Stimulated activated CD4-positive, alpha-beta T cell treated with anti-CD3 and anti-CD28 coated beads, Interleukin-2, amount 100 ng/mL, for 24 hours (primary cell): Measurements from ENCODE around the gene PDE3B.

Source experiments
- DNase-seq, 2 donors: peaks; one replicate each; pipeline ENCODE4 v3.0.0-alpha.2; 2020

The PDE3B gene

DNA sequence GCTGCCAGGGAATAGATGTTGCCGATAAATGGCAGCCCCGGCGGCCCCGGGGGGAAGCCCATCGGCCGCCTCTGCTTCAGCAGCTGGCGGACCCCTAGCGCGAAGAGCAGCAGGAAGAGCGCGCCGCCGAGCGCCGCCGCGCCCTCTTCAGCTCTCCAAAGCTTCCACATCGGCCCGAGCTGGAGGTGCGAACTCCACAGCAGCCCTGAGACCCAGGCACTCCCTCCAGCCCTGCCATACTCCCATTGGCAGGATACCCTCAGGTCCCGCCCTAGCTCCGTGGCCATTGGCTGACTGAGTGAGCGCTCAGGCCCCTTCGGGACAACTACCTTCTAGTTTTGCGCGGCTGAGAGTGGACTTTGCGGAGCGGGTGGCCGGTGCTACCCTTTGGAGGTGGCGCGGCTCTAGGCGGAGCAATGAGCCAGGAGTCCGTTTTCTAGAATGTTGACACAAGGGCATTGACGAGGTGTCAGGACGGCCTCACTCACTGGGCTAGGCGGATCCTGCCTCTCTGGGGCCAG, 248.5 kb downstream of the PDE3B start, which contains the start of gene CYP2R1:
TSS of gene CYP2R1 (minus strand) at position 196 of the 521 bp plus-strand sequence. CDS start at position 170, 26 bp downstream.
- peak; percentile 87 for DNase-seq

DNA sequence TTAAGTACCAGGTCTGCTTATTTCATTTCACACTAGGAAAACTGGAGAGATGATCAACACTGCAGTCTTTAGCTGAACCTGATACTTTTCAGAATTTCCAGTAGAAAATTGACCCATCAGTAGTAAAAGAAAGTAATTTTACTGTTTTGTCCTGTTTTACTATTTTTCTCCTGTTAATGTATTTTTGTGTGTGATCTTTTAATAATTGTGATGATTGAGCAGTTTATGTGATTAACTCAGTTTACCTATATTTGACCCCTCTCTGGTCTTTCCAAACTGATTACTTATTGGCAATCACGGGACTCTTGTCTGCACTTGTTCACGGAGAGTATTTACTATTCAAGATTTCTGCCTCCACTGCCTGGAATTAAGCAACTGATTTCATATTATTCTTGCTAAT, 249.0 kb downstream of the PDE3B start:
- DNase-seq, result no peak

DNA sequence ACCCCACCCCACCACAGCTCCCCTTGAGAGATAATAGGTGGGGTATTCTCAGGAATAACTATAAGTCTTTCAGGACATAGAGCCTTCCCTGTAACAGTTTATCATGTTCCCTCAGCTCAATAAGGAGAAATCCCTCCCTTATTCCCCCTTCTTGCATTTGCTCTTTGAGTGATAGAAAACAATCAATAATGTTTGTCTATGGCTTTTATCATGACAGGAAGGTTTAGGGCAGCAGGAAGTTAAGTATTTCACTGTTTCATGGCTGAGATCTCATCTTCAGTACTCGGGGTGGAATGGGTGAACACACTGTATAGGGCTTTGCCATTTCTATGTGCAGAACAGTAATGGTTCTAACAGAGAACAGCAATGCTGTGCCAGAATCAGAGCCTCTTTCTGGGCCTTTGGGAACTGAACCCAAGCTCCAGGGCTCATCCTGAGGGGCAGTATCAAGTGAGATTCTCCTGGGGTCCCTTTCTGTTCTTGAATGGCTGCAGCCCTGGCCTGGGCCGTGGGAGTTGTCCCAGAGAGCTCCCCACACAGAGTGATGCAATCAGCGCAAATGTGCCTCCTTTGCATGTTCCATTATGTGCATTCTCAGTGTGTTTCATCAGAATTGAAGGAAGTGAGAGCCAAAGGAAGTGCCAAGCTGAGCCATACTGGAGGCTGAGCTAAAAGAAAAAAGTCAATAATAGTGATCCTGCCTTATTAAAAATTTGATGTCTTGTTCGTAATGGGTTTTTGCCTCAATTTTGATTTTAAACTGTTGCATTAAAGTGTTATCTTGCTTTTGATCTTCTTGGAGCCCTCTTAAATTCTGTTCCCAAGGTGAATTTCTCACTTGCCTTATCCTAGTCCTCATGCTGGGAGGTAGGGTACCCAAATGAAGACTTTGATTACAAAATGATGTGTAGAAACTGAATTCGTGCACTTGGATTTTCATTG, 251.3 kb downstream of the PDE3B start:
- no peak for DNase-seq

DNA sequence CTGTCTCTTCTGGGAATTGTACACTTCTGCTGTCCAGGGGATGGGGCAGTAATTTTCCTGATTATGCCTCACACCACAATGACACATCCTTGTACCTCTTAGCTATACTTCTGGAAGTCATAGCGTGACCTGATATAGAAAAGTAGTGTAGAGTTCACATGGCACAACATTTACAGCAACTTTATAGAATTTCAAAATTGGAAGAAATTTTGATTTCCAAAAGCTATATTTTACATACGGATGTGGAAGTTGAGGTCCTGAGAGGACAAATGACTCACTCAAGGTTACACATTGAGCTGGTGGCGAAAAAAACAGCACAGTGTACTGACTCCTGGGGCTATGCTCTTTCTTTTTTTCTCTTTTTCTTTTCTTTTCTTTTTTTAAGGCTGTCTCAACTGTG, 254.8 kb downstream of the PDE3B start:
- no peak for DNase-seq

DNA sequence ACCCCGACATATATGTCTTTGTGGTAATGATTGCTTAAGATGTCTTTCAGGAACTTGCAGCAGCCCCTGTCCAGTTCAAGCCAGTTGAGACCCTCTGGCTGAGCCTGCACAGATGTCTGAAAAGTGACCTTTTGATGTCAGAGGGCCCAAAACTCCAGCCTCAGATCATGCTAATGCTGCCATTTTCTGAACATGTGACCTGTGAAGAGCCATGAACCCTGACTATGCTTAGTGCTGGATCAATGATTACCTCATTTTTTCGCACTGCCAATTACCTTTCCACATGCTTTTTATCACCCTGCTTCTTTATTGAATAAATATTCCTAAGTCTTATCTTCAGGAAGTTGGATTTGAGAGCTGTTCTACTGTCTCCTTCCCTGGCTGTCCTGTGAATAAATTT, 255.3 kb downstream of the PDE3B start:
- DNase-seq, result no peak

DNA sequence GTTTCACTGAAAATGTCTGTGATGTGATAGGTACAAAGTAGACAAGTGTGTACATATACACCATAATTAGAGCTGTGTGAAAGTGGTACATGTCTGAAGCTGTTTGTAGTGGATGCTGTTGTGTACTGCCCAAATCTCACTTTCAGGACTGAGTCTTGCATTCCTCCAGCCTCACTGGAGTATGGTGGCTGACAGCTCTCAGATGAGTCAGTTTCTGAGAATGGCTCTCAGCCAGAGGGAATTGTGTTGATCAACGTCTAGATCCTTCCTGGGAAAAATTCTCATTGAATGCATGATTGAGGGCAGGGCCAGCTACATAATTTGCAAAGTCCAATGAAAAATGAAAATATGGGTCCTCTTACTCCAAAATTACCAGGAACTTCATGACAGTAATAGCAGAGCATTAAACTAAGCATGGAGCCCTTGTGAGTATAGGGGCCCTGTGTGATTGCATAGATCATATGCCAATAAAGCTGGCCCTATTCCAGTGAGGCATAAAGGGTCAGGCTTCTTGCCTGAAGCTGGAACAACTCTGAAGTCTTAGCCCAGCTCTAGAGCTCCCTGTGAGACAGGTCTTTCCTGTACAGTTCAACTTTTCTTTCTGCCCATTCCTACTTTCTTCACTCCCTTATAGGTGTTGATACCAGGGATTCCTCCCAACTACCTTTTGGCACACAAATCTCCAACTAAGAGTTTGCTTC, 259.2 kb downstream of the PDE3B start:
- no peak for DNase-seq

DNA sequence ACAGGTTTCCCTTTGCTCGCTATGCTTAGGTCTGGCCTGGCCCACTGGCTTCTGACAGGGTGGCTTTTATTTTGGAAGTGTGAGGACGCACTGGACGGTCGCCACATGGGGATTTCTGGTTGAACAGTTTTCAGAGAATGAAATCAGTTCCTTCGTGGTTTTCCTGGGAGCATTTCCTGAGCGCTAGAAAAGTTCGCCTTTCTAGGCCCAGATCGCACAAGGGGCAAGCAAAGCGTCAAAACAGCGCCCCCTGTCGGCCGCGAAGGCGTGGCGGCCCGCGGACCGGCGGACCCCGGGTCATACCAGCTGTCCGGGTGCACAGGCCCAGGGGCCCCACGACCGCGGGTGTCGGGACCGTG, 261.1 kb downstream of the PDE3B start:
- peak; percentile 89 to 90 for DNase-seq

DNA sequence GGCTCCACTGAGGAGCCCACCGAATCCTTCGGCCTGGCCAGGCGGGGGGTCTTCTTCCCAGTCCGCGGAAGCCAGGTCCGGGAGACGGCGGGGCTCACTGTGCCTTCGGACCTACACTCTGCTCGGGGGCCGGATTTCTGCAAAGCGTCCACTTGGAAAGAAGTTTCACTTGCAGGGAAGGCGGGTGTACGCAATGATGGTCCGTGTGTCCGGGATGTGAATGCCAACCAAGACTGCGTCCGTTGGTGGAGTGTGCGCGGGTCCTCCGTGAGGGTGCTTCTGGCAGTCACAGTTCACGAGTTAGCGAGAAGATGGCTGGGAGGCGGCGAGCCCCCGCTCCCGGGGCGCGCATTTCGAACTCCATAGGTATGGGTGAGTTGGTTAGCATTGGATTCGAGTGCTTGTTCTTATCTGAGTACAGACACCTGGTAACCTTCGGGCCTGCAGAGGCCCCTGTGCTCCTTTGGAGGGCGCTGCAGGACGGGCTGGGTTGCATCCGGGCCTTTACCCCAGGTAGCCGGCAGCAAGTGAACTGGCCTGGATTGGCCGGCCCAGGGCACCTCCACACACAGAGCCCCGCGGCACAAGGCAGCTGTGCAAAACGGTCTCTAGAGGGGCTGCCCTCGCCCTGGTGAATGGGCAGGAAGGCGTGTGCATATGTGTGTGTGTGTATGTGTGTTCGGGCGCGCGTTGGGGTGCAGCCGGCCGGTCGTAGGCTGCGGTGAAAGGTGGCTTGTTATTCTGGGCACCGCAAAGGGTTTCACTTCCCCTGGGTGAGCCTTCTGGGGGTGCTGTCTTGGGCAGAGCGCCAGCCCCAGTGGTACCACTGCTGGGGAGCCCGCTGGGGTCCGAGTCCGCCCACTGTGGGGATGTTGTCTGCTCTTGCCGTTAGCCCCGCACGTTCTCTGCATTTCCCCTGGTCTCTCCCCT, 261.8 kb downstream of the PDE3B start:
- peak; percentile 68 to 73 for DNase-seq

DNA sequence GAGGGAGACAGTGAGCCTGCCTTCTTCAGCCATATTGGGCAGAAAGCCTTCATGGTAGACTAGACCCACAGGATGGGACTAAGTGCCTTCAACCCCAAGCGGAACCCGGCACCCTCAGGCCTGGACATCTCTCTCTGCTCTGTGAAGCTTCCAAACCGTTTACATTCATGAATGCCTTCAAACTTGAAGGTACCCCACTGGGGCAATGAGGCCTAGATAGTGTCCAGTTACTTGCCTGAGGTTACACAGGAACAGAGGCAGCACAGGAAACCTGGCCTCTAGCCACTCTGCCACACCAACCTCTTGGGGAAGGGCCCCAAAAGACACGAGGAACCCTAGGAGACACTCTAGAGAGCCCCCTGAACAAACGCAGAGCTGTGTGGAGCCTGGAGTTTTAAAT, 263.0 kb downstream of the PDE3B start:
- DNase-seq, result no peak

DNA sequence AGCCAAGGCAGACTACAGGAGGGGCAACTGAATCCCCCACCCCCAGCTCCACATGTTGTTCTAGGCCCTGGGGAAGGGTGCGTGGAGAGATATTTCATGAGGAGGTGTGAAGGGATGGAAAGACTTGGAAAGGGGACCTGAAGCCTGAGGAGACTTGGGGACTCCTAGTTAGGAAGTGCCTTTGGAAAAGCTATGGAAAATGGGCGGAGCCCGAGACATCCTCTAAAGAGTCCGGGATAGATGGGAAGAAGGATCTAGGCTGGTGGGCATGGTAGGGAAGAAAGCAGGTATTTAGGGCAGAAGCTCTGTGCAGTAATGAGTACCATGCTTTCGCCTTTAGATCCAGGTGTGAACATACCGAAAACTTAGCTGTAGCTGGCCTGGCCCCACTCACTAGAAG, 263.4 kb downstream of the PDE3B start:
- no peak for DNase-seq

DNA sequence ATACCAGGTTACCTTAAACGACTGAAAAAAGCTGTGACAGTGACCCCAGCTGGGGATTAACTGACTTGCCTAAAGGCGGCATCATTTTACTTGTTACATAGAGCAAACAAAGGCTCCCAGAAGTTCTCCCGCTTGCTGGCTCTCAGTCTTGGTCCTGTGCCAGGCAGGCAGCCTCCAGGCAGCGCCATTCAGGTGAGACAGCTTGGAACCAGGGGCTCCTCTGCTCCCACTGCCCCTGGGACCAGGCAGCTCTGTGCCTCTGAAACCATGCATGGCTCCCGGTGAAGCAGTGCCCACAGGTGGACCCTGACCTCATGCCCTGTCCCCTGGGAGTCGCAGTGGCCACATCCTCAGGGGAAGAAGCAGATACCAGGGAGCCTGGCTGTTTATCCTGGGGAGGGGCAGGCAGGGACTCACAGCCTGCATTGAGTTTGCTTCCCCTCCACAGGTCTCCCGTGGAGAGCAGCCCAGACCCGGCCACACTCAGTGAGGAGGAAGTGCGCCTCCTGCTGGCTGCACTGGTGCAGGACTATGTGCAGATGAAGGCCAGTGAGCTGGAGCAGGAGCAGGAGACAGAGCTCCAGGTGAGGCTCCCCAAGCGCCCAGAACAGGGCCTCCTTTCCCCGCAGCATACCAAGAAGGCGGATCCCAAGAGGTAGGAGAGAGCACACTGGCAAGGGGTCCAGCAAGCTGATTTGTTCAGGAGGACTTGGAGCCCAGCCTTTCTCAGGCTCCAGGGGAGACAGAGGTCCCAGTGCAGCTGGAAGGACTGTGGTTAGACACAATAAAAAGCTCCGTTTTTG, 264.0 kb downstream of the PDE3B start:
- peak; percentile 91 to 92 for DNase-seq

DNA sequence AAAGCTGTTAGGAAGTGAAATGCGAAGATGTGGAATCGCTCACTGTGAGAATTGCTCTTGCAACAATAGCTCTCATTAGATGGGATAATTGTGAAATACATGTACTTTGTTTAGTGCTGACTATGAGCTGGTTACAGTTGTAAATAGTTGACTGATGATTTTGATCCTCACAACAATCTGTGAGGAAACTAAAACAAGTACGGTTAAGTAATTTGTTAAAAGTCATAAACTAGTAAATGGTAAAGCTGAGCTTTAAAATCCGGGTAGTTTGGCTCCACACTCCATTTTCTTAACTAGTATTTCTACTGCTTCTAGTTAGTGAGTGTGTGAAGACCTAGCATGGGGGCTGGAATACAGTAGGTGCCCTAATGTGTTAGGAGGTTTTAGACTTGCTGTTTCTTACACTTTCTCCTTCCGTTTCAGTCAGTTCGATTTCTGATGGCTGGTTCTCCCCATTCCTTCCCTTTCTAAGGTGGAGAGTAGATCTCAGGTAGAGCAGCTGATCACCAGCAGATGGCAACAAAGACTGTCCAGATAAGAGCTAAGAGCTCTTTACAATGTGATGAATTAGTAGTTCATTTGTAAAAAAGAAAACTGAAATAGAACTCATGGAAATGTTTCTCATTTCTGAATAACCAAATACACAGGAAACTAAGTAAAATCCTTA, 264.7 kb downstream of the PDE3B start:
- DNase-seq, result peak; percentile 19 to 43

DNA sequence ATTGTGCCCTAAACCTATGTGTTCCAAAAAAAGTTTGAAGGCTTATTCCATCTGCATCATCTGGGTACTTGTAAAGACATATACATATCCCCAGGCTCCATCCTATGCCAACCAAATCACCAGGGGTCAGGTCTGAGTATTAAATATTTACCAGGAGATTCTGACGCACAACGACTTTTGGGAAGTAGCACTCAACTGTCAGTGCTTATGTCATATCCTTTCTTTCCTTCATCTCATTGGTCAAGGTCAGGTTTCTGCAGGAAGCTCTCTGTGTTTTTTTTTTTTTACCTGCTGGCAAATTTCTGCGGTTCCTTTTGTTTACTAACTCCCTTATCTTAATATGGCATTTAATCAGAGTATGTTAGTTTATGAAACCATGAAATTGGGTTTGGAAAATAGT, 270.9 kb downstream of the PDE3B start:
- no peak for DNase-seq

DNA sequence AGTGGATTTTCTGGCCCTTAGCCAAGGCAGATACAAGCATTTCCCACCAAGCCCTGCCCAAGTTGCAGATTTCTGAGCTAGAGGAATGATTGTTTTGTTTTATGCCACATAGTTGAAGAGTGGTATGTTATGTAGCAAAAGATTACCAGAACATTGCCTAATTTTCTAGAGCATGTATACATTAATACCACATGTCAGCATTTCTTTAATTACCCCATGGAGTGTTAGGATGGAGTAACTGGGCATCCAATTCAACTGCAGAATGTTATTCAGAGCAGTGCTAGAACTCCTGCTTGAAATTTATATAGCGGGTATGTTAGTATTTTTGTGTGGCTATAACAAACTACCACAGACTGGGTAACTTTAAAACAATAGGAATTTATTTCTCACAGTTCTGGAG, 272.8 kb downstream of the PDE3B start:
- DNase-seq, result no peak
